ENCODE results near the gene CLSTN1.
"Not testable (repeated sequence)": the region's sequence is repeated elsewhere in the genome, so short reads cannot be mapped to it uniquely, and the experiment has no call there.

Gene CLSTN1

GRCh38 chr1:9758559-9759121 lies 65.1 kb downstream of the CLSTN1 start:
- H3K27ac ChIP-seq, result no peak overlapping the region
- TF ChIP-seq, protein P1, sequence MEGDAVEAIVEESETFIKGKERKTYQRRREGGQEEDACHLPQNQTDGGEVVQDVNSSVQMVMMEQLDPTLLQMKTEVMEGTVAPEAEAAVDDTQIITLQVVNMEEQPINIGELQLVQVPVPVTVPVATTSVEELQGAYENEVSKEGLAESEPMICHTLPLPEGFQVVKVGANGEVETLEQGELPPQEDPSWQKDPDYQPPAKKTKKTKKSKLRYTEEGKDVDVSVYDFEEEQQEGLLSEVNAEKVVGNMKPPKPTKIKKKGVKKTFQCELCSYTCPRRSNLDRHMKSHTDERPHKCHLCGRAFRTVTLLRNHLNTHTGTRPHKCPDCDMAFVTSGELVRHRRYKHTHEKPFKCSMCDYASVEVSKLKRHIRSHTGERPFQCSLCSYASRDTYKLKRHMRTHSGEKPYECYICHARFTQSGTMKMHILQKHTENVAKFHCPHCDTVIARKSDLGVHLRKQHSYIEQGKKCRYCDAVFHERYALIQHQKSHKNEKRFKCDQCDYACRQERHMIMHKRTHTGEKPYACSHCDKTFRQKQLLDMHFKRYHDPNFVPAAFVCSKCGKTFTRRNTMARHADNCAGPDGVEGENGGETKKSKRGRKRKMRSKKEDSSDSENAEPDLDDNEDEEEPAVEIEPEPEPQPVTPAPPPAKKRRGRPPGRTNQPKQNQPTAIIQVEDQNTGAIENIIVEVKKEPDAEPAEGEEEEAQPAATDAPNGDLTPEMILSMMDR (conservative IDR thresholded peaks at IDR 0.05), result no peak

DNA sequence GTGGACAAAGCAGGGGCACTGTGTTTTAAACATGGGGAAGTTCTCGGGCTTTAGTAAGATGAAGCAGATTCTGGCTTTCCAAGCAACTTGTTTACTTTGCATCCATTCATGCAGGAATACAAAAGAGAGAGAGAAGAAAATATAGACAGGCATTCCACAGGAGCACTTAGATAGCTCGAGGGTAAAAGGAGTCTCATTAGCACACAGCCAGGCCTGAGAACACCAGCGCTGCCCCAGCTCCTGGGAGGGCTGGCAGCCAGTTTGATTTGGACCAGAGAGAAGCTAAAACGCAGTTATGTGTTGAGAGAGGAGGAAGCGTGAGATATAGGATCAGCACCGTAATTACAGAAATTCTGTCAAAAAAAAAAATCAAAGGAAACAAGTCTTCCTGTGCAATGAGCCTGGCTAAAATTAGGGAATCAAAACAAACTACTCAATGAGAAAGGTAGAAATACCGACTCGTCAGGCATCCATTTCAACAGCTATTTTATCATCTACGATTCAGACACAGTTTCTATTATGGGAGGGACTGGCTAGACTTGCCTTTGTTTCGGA lies 68.2 kb downstream of the CLSTN1 start:
- TF ChIP-seq, protein P1 (conservative IDR thresholded peaks at IDR 0.05), result no peak
- no peak overlapping the region for H3K27ac ChIP-seq

GRCh38 chr1:9753121-9753531 lies 70.6 kb downstream of the CLSTN1 start:
- TF ChIP-seq, protein P1 (conservative IDR thresholded peaks at IDR 0.05), result no peak
- no peak overlapping the region for H3K27ac ChIP-seq

DNA sequence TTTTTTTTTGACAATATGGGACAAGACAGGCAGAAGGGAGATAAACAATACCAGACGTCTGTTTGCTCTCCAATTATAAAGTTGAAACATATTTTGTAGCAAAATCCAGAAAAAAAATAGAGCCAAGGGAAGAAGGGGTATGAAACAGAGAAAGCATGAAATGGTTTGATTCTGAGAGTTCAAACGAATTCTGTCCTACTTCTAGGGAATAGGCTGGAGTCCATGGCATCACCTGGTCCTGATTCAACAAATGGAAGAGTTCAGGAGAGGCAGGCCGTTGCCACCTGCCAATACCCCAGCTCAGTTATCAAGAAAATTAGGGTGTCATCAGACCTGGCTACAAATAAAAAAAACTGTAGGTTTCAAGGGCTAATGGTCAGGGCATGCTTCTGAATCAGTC lies 71.8 kb downstream of the CLSTN1 start:
- TF ChIP-seq, protein P1 (conservative IDR thresholded peaks at IDR 0.05), result no peak
- H3K27ac ChIP-seq, result no peak overlapping the region

DNA sequence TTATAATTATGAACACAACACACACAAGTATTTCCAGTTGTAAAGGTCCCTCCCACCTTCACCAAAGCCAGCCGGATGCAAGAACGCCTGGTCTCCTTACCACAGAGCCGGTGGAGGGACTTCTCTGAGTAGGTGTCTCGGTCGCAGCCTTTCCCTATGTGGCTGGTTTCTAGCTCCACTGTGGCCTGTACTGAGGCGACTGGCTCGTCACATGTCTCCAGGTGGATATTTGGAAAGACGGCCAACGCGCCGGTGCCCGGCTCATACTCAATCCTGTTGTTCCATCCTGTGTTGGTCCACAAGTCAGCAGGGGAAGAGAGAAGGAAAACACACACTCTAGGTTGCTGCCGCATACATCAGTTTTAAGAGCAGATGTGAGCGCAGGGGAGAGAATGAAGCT lies 74.4 kb downstream of the CLSTN1 start:
- TF ChIP-seq, protein P1 (conservative IDR thresholded peaks at IDR 0.05), result no peak
- H3K27ac ChIP-seq, result no peak overlapping the region

DNA sequence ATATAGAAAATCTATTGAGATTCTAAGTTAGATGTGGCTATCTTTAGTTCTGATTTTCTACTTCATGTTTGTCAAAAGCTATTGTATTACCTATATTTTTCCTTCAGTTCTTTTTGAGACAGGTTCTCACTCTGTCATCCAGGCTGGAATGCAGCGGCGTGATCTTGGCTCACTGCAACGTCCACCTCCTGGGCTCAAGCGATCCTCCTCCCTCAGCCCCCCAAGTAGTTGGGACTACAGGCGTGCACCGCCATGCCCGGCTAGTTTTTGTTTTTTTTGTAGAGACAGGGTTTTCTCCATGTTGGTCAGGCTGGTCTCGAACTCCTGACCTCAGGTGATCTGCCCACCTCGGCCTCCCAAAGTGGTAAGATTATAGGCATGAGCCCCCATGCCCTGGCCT lies 75.4 kb downstream of the CLSTN1 start:
- H3K27ac ChIP-seq, result not testable (repeated sequence)

DNA sequence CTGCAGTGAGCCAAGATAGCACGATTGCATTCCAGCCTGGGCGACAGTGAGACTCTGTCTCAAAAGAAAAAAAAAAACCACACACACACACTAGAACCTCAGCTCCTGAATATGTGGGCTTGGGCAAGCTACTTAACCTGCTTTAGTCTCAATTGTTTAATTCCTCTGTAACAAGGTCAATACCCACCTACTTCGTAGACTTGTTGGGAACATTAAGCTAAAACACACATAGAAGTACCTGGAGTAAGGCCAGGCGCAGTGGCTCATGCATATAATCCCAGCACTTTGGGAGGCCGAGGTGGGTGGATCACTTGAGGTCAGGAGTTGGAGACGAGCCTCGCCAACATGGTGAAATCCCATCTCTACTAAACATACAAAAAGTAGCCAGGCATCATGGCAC lies 77.1 kb downstream of the CLSTN1 start:
- peak overlapping the region; percentile 23 for H3K27ac ChIP-seq
- TF ChIP-seq, protein P1 (conservative IDR thresholded peaks at IDR 0.05), result no peak

DNA sequence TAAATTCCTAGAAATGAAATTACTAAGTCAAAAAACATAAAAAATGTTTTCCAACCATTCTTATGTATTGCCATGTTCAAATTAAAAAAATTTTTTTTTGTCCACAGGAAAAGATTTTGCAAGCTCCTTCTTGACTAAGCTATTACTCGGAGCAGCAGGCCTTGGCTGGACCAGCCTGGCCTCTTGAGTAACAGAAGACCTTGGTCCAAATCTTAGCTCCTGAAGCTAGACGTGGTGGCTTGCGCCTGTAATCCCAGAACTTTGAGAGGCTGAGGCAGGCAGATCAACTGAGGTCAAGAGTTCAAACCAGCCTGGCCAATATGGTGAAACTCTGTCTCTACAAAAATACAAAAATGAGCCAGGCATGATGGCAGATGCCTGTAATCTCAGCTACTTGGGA lies 77.6 kb downstream of the CLSTN1 start:
- peak overlapping the region; percentile 23 for H3K27ac ChIP-seq
- TF ChIP-seq, protein P1 (conservative IDR thresholded peaks at IDR 0.05), result no peak

Measured in VCaP (cell line).